ENCODE data around the gene PLA2G2A.
"Not testable (repeated sequence)": the region's sequence is repeated elsewhere in the genome, so short reads cannot be mapped to it uniquely, and the experiment has no call there.

Gene PLA2G2A

DNA sequence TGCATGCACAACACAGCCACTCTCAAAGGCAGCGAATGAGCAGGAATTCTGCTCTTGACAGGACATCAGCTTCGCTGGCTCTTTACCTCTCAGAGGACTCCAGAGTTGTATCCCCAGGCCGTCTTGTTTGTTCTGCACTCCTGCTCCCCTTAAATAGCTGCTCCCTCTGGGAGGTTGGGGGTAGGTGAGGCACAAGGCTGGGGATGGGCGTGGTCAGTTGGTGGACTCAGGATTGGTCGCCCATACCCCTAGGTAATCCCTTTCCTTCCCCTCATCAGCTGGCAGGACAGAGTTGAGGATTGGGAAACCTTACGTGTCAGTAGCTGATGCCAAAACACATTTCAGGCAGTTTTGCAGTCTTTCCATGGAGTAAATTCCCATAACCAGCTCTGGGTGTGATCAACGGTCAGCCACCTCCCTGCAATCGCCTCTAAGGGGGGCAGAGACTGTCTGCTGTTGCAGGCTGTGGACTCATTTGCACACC is at the start of gene PLA2G2A:
Gene PLA2G2A, minus strand, starts transcription at position 125 of the 484 bp plus-strand sequence. CDS start 845 bp downstream, outside the sequence.
- DNase-seq = no peak

- DNase-seq = no peak
Measured at GRCh38 chr1:20028726-20029125, 49.3 kb upstream of the PLA2G2A start.

GRCh38 chr1:20028125-20028524 is 48.7 kb upstream of the PLA2G2A start:
- no peak for DNase-seq

DNA sequence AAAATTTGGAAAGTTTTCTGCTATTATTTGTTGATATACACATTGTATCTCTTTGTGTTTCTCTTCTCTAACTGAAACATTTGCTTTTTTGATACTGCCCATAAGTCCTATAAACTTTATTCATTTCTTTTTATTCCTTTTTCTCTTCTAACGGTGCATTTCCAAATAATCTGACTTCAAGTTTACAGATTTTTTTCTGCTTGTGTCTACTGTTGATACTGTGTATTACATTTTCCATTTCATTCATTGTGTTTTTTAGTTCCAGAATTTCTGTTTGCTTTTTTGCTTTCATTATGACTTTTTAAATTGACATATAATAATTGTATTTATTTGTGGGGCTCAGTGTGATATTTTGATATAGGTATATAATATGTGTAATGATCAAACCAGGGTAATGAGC is 38.3 kb upstream of the PLA2G2A start:
- DNase-seq = no peak

DNA sequence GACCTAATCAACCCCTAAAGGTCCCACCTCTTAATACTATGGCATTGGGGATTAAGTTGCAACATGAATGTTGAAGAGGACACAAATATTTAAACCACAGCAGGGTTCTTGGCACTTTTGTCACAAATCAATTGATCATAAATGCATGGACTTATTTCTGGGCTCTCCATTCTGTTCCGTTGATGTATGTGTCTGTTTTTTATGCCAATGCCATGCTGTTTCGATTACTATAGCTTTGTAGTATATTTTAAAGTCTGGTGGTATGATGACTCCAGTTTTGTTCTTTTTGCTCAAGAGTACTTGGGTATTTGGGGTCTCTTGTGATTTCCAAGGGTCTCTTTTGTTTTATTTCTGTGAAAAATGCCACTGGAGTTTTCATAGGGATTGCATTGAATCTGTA is 34.7 kb upstream of the PLA2G2A start:
- DNase-seq = no peak

DNA sequence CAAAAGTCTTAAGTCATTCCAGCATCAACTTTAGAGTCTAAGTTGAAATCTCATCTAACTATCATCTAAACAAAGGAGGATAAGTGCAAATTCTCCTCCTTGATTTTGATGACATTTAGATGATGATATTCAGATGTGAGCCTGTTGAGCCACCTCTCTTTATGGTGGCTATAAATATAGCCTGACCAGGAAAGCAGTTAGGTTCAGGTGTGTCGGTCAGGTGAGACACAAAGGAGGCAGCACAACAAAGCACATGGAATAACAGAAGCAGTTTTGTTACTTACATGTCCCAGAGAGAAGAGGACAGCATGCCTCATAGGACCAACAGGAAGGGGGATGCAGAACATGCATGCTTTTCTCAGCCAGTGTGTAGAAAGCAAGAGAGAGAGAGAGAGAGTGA is 30.6 kb upstream of the PLA2G2A start:
- no peak for DNase-seq

- no peak for DNase-seq
Measured at GRCh38 chr1:20009212-20009611, 29.8 kb upstream of the PLA2G2A start.

DNA sequence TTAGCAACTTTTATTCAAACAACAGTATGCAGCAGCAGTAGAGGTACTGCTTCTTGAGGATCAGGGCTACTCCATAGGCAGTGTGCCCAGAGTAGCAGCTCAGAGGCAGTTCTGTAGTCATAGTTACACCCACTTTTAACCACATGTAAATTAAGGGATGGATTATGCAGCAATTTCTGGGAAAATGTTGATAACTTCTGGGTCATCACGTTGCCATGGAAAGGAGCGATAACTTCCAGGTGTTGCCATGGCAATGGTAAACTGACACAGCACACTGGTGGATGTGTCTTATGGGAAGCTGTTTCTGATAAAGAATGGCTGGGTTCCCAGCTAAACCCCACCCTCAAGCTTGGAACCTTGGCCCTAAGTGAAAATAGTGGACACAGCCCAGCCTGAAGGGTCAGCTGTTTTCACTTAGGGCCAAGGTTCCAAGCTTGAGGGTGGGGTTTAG is 29.0 kb upstream of the PLA2G2A start:
- DNase-seq = no peak

- DNase-seq = not testable (repeated sequence)
Measured at GRCh38 chr1:19998823-19999222, 19.4 kb upstream of the PLA2G2A start.

- DNase-seq = no peak
Measured at GRCh38 chr1:19990689-19991088, 11.3 kb upstream of the PLA2G2A start.

DNA sequence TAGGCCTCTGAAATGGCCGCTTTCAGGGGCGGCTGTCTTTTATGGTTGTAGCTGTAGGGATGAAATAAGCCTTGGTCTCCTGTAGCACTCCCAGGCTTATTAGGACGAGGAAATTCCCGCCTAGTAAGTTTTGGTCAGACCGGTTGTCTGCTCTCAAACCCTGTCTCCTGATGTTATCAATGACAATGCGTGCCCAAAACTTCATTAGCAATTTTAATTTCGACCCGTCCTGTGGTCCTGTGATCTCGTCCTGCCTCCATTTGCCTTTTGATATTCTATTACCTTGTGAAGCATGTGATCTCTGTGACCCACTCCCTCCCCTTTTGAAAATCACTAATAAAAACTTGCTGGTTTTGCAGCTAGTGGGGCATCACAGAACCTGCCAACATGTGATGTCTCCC is 10.8 kb upstream of the PLA2G2A start:
- DNase-seq = not testable (repeated sequence)

DNA sequence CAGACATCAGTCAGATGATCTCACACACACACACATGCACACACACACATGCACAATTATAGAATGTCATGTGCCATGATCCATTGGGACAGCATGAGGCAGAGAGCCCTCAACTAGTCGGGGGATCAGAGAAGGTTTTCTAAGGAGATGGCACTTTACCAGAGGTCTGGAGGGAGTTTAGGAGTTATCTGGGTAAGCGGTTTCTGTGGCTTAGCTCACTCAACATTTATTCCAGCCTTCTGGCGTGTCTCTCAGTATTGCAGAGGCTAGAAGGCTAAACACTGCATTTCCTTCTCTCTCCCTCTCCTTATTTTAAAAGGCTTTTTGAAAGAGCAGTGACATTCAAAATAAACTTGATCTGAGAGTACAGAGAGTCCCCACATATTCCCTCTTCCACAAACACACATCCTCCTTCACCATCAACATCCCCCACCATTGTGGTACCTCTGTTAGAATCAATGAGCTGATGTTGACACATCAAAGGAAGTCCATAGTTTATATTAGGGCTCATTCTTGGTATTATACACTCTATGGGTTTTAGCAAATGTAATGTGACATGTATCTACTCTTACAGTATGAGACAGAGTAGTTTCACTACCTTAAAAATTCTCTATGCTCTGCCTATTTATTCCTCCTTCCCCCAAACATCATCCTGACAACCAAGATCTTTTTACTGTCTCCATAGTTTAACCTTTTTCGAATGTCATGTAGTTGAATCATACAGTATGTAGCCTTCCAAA is 9.0 kb upstream of the PLA2G2A start:
- no peak for DNase-seq

DNA sequence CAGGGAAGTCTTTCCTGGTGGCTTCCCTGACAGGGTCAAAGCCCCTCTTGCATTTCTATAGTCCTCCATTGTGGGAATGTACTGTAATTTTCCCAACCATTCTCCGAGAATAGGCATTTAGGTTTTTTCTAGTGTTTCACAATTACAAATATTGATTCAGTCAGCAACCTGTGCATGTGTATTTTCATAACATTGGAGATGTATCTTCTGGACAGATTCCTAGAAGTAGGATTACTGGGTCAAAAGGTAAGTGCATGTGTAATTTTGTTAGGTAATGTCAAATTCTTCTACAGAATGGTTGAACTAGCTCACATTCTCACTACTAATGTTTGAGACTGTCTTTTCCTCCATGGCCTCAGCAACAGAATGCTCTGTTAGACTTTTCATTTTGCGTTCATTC is 8.3 kb upstream of the PLA2G2A start:
- DNase-seq = no peak

DNA sequence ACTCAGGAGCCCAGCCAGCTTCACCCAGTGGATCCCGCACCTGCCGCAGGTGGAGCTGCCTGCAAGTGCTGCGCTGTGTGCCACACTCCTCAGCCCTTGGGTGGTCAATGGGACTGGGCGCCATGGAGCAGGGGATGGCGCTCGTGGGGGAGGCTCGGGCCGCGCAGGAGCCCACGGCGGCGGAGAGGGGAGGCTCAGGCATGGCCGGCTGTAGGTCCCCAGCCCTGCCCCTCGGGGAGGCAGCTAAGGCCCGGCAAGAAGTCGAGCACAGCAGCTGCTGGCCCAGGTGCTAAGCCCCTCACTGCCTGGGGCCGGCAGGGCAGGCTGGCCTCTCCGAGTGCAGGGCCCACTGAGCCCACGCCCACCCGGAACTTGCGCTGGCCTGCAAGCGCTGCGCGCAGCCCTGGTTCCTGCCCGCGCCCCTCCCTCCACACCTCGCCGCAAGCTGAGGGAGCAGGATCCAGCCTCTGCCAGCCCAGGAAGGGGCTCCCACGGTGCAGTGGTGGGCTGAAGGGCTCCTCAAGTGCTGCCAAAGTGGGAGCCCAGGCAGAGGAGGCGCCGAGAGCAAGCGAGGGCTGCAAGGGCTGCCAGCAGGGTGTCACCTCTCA is 5.1 kb upstream of the PLA2G2A start:
- DNase-seq = not testable (repeated sequence)

DNA sequence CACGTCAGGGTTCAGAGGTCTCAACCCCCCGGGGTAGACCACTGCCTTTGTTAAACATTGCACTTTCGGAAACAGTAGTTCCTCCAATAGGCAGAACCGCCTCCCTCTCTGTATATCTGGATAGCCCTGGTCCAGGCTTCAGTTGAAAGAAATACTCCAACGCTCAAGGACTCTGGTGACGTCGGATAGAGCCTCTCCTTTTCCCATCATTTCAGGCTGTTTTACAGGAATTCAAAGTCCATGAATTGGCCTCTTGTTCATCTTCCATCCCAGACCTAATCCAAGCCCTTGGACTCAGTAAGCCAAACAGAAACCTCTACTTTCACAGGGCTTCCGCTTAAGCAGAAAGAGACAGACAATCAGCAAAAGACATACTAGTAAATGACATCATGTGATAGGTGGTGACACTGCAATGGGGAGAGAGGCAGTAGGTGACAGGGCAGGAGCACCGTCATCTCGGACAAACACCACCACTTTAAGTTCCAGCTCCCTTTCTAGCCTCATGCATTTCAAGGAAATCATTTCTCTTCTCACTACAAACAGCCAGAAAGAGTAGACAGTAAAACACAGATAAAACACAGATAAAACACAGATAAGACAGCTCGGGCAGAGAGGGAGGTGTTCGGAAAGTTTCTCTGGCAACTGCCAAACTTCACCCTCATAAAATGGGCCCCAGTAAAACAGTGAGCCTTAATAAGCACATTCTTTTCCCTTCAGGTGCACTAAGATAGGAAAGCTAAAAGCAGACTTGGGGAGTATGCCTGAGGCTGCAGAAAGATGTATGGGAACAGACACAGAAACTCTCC is 2.3 kb upstream of the PLA2G2A start:
- DNase-seq = no peak

DNA sequence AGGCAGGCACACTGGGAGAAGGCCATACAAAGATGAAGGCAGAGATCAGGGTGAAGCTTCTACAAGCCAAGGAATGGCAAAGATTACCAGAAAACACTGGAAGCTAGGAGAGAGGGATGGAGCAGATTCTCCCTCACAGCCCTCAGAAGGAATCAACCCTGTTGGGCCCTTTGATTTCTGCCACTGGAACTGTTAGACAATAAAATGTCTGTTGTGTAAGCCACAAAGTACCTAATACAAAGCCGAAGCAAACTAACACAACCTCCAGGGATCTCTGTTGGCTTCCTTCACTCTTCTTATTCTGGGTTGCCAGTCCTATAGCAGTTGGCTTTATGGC is 1.7 kb upstream of the PLA2G2A start:
- no peak for DNase-seq

DNA sequence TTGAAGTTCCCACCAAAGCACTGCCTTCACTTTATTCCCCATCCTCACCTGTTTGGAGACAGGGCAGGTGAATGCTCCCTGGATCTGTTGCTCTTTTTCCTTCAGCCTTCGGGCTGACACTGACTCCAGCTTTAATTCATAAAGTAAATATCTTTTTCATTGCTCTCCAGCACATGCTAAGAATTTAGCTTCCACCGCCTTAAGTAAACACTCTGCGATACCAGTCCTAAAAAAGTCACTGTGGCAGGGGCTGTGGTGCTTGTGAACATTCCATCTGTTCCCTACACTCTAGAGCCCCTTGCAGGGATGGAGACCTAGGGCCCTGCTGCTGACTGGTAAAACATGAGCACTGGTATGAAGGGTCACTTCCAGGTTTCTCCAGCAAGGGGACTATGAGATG is 896 bp upstream of the PLA2G2A start:
- no peak for DNase-seq

DNA sequence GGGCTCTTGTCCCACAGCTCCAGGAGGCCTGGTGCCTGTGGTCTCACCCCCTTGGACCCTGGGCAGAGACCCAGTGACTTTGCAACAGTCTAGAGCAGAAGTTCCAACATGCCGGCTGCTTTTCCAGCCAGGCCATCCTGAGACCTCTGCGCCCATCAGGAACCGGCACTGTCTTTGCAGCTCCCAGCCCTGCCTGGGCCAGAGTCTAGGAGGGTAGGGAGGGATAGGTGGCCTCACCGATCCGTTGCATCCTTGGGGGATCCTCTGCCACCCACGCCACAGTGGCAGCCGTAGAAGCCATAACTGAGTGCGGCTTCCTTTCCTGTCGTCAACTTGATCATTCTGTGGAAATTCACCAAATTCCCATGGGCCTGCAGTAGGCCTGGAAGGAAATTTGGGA is 1.3 kb downstream of the PLA2G2A start:
- no peak for DNase-seq

GRCh38 chr1:19976317-19977003 is 3.0 kb downstream of the PLA2G2A start:
- no peak for DNase-seq

- DNase-seq = no peak
Measured at GRCh38 chr1:19975423-19976193, 3.8 kb downstream of the PLA2G2A start.

GRCh38 chr1:19974822-19975416 is 4.5 kb downstream of the PLA2G2A start:
- DNase-seq = peak; percentile 17

DNA sequence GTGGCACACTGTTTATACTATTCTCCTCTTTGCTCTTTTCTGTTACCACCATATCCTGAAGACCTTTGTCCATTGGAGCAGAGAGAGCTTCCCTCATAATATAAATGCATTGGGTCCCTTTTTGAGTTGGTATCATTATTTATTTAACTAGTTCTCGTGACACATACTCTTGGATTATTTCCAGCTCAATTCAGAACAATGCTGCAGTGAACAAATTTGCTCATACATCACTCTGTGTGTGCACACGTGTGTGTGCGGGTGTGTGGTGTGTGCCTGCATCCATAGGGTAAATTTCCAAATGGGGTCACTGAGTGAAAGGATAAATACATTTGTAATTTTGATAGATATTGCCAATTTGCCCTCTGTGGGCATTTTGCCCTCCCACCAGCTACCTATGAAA is 5.8 kb downstream of the PLA2G2A start:
- no peak for DNase-seq

Measured in RPMI8226 (cell line).